GM12878 (cell line): ENCODE measurements around the gene CATSPER1. TPM values are rescaled to one million over a fixed set of nuclear protein-coding genes. Genes with fewer than 3 reads are reported as not detected.

Source experiments
- ATAC-seq: fragments of 200-7000 bp; cut with Tn5 transposase; 3 replicates; pipeline ENCODE4 v1.9.1; 2020; ENCODE audit warnings: mild to moderate bottlenecking, moderate library complexity
- BruUV-seq: library from RNA; stranded (reverse); fragments of 400-500 nt; replicated peaks from 2 replicates; lab custom pipeline; 2021; lab: Mats Ljungman, UMichigan
- CTCF ChIA-PET: fragments of 300-600 bp; sonication (Branson Sonifier 250); formaldehyde crosslinking; extraction: SDS; loops from one replicate; lab custom pipeline; 2021; ENCODE audit warnings: inconsistent platforms; lab: Yijun Ruan, JAX
- POLR2A ChIA-PET: fragments of 350-600 bp; formaldehyde crosslinking; extraction: SDS; loops from one replicate; lab custom pipeline; 2021; ENCODE audit warnings: inconsistent platforms; lab: Charles Lee
- RAD21 ChIA-PET: fragments of 300-600 bp; sonication (Branson Sonifier 250); formaldehyde crosslinking; loops from one replicate; lab custom pipeline; 2023; ENCODE audit warnings: antibody characterized with exemption; ENCODE audit not compliant: unreplicated experiment; lab: Charles Lee
- SMC1A ChIA-PET: fragments of 300-600 bp; sonication (Branson Sonifier 250); formaldehyde crosslinking; loops from one replicate; lab custom pipeline; 2023; ENCODE audit not compliant: unreplicated experiment, uncharacterized antibody; lab: Charles Lee
- DNase-seq: peaks from one replicate; pipeline ENCODE4 v3.0.0-alpha.2; 2011; ENCODE audit warnings: low read depth, low spot score
- FAIRE-seq: peaks from 3 replicates; lab custom pipeline; 2011; peaks lifted over from hg19 to GRCh38; lab: Jason Lieb, UNC
- H2AFZ ChIP-seq: 2 replicates; pipeline ENCODE4 v1.6.0; 2011; ENCODE audit warnings: low read depth, low read length, control low read depth; ENCODE audit not compliant: control insufficient read depth
- H3K27ac ChIP-seq: 2 replicates; pipeline ENCODE4 v1.5.1; 2011; ENCODE audit warnings: control low read depth; ENCODE audit not compliant: control insufficient read depth, insufficient read depth
- H3K27me3 ChIP-seq, 2 experiments: replicated peaks in 1 of 2; 2 replicates each; pipeline versions ENCODE4 v1.6.0 to v1.6.1; 2011; ENCODE audit warnings: low read length in 1 of 2; ENCODE audit not compliant: control insufficient read depth in 2 of 2, insufficient read depth in 2 of 2
- H3K36me3 ChIP-seq, 2 experiments: 2 replicates each; pipeline ENCODE4 v1.5.1; 2011; ENCODE audit warnings: low read length in 1 of 2; ENCODE audit not compliant: control insufficient read depth in 2 of 2, insufficient read depth in 2 of 2
- H3K4me1 ChIP-seq: 2 replicates; pipeline ENCODE4 v1.6.1; 2011; ENCODE audit warnings: mild to moderate bottlenecking, low read length, moderate library complexity, mixed read lengths; ENCODE audit not compliant: control insufficient read depth, insufficient read depth
- H3K4me2 ChIP-seq: 2 replicates; pipeline ENCODE4 v1.6.0; 2011; ENCODE audit warnings: control low read depth; ENCODE audit not compliant: control insufficient read depth, insufficient read depth
- H3K4me3 ChIP-seq: fragments of 200-600 bp; sonication (generic); 2 replicates; pipeline ENCODE4 v1.5.1; 2016
- H3K79me2 ChIP-seq: 2 replicates; pipeline ENCODE4 v1.6.0; 2011; ENCODE audit warnings: low read length; ENCODE audit not compliant: control insufficient read depth, insufficient read depth
- H3K9ac ChIP-seq: 2 replicates; pipeline ENCODE4 v1.8.0; 2011; ENCODE audit warnings: low read length, control low read depth, mixed read lengths; ENCODE audit not compliant: control insufficient read depth, insufficient read depth
- H3K9me3 ChIP-seq: replicated peaks from 3 replicates; pipeline ENCODE4 v1.5.1; 2011; ENCODE audit warnings: mild to moderate bottlenecking, low read length; ENCODE audit not compliant: control insufficient read depth, insufficient read depth
- H4K20me1 ChIP-seq: 2 replicates; pipeline ENCODE4 v1.6.0; 2011; ENCODE audit not compliant: control insufficient read depth, insufficient read depth
- CREB1 ChIP-seq: IDR thresholded peaks from 2 replicates; pipeline ENCODE4 v1.6.1; 2012; ENCODE audit warnings: low read depth, mild to moderate bottlenecking, inconsistent platforms
- FOS ChIP-seq: IDR thresholded peaks from 3 replicates; pipeline ENCODE4 v1.6.1; 2011; ENCODE audit warnings: borderline replicate concordance; ENCODE audit not compliant: insufficient read length; ENCODE audit errors: extremely low read depth
- POLR2A ChIP-seq: IDR thresholded peaks from 2 replicates; pipeline ENCODE4 v1.6.1; 2011; ENCODE audit warnings: low read depth, mild to moderate bottlenecking, low read length
- RCOR1 ChIP-seq: conservative IDR thresholded peaks from 2 replicates; pipeline ENCODE4 v1.6.1; 2012; ENCODE audit warnings: low read depth, low read length, improper control_type of control experiment
- SPI1 ChIP-seq: IDR thresholded peaks from 2 replicates; pipeline ENCODE4 v1.6.1; 2011; ENCODE audit warnings: low read depth, mild to moderate bottlenecking, low read length, moderate library complexity, borderline replicate concordance; ENCODE audit not compliant: insufficient read depth
- TARDBP ChIP-seq: IDR thresholded peaks from 2 replicates; pipeline ENCODE4 v1.6.1; 2016; ENCODE audit warnings: borderline replicate concordance
- ZBED1 ChIP-seq: IDR thresholded peaks from 2 replicates; pipeline ENCODE4 v1.6.1; 2016; ENCODE audit warnings: borderline replicate concordance
- ZNF622 ChIP-seq: fragments of 450-650 bp; IDR thresholded peaks from 2 replicates; pipeline ENCODE4 v1.6.1; 2017; ENCODE audit warnings: mild to moderate bottlenecking, inconsistent platforms
- ZSCAN29 ChIP-seq: fragments of 450-650 bp; IDR thresholded peaks from 2 replicates; pipeline ENCODE4 v1.6.1; 2017; ENCODE audit warnings: mild to moderate bottlenecking, moderate library complexity
- WGBS: methylation state at CpG from one replicate; pipeline ENCODE4 v1.1.6; 2016; ENCODE audit warnings: low lambda C conversion rate; ENCODE audit not compliant: insufficient replicate concordance, insufficient coverage; ENCODE audit errors: missing lambda C conversion rate; 5-methylcytosine and 5-hydroxymethylcytosine counted together
- in situ Hi-C: fragments of 300-500 bp; cut with MboI; formaldehyde crosslinking; loops from 9 replicates; pipeline ENCODE4 v1.14.3; 2018; ENCODE audit warnings: mixed read lengths
- intact Hi-C: fragments of 100-400 bp; cut with micrococcal nuclease; formaldehyde crosslinking; loops from one replicate; pipeline ENCODE4 v1.14.2; 2022; ENCODE audit not compliant: unreplicated experiment
- polyA plus RNA-seq, 11 experiments: library from polyadenylated mRNA; depleted of rRNA in 4 of 11; unstranded in 6 of 11; stranded (reverse) in 5 of 11; fragments of >200 nt; fragmentation: Nextera tagmentation in 4 of 11; fragmentation: Illumina TruSeq in 1 of 11; extraction: Ambion mirVana in 4 of 11; extraction: Trizol in 1 of 11; gene quantifications; 1 replicate in 1 of 11; 2 replicates in 10 of 11; pipeline versions ENCODE4 v1.2.1 to v1.2.3, GENCODE V29; 2011 to 2016; ENCODE audit warnings: inconsistent platforms in 2 of 11, missing spikeins in 2 of 11, low read depth in 1 of 11
- total RNA-seq, 4 experiments: library from RNA; depleted of rRNA in 3 of 4; stranded (reverse); fragments of >200 nt in 3 of 4; fragmentation: Illumina TruSeq in 1 of 4; extraction: Trizol in 1 of 4; gene quantifications; 2 replicates each; pipeline versions ENCODE4 v1.2.1 to v1.2.3, GENCODE V29; 2013 to 2021
- TF ChIP-seq, protein P1 (sequence below): fragments of 450-650 bp; IDR thresholded peaks from 2 replicates; pipeline ENCODE4 v1.6.1; 2014; ENCODE audit warnings: mild to moderate bottlenecking

CATSPER1 gene
- total and polyA plus RNA-seq, 10 of the 15 experiments (the other 5 are each of a cell fraction or from before 2014, with no cell fraction given): 0.02 to 0.05 TPM; not detected in 8

DNA sequence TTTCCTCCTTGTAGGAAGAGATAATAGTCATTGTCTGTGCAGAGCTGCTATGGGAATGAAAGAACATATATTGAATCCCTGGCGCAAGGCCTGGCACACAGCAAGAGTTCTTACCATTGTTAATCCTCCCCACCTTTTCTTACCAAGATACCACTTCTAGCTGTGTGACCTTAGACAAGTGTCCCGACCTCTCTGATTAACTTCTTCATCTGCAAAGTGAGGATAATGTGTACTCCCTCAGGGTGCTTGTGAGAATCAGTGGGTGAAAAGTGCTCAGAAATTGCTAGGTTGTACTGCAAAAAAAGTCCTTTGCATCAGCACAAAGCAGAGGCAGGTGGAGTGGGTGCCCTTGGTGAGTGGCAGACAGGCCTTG is 18.2 kb downstream of the CATSPER1 start:
- SMC1A ChIA-PET: no interaction called here
- CTCF ChIA-PET: interaction anchor here (0.7 to 1.7 kb wide), 2 partner anchors 14 to 37 kb away, joined by 4 to 8 read pairs; no protein-coding TSS in a partner anchor
- Histone ChIP-seq H2AFZ (no peak overlapping the region), H3K27me3 (peaks cover 3 to 7% of the 10 kb centered on the region in 2 experiments; a peak in 3 of 4 replicates), H3K36me3 (peaks cover 2 to 4% of the 10 kb centered on the region in 2 experiments; a peak in 1 of 4 replicates), H3K4me1 (peaks cover 8% of the 10 kb centered on the region), H3K9me3 (no peaks in the 10 kb centered on the region), H3K79me2 (peaks cover 8% of the 10 kb centered on the region), H3K4me2 (no peak overlapping the region), H3K9ac (no peak overlapping the region), H3K27ac (no peak overlapping the region), H3K4me3 (no peak overlapping the region), H4K20me1 (no peaks in the 10 kb centered on the region)
- DNase-seq (no peak), ATAC-seq (no peak), FAIRE-seq (no peak)
- in situ Hi-C loops: no loop called here
- no TSS peak for BruUV-seq
- RAD21 ChIA-PET: no interaction called here
- WGBS: 74% methylated on average over 2 of the region's 2 CpGs
- POLR2A ChIA-PET: no interaction called here
- TF ChIP-seq, protein P1, sequence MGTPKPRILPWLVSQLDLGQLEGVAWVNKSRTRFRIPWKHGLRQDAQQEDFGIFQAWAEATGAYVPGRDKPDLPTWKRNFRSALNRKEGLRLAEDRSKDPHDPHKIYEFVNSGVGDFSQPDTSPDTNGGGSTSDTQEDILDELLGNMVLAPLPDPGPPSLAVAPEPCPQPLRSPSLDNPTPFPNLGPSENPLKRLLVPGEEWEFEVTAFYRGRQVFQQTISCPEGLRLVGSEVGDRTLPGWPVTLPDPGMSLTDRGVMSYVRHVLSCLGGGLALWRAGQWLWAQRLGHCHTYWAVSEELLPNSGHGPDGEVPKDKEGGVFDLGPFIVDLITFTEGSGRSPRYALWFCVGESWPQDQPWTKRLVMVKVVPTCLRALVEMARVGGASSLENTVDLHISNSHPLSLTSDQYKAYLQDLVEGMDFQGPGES: no peak
- TF ChIP-seq SPI1: no peak
- TF ChIP-seq POLR2A: no peak
- no peak for TF ChIP-seq ZSCAN29
- TF ChIP-seq TARDBP: no peak
- TF ChIP-seq ZNF622: no peak
- TF ChIP-seq RCOR1: no peak
- TF ChIP-seq, all 136 proteins: peak for 0
- intact Hi-C loops: no loop called here

DNA sequence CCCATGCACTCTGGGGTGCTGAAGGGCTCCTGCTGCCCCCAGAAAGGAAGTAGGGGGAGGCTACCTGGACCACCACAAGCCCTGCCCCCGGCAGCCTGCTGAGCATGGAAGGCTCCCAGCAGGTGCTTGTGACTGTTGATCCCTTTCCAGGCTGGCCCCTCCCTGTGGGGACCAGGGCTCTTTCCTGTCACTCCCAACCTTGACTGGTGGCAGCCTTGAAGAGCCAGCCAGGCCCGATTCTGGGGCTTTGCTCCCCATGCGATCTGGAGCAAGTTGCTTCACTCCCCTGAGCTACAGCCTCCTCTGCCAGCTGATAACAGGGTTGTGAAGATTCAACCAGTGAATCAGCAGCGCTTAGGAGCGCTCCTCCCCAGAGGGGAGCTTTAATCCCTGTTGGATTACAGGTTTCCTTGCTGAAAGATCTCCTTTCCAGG is 19.1 kb downstream of the CATSPER1 start:
- no peaks in the 10 kb centered on the region for H3K9me3 ChIP-seq
- no peak overlapping the region for H3K4me2 ChIP-seq
- no peaks in the 10 kb centered on the region for H4K20me1 ChIP-seq
- no peak overlapping the region for H2AFZ ChIP-seq
- no peak for FAIRE-seq
- SMC1A ChIA-PET: no interaction called here
- no peak for ATAC-seq
- no TSS peak for BruUV-seq
- H3K9ac ChIP-seq: no peak overlapping the region
- RAD21 ChIA-PET: interaction anchor here (0.6 kb wide), 1 partner anchor 53 kb away, joined by 4 read pairs; no protein-coding TSS in a partner anchor
- intact Hi-C loops: no loop called here
- H3K4me3 ChIP-seq: no peak overlapping the region
- H3K79me2 ChIP-seq: peaks cover 13% of the 10 kb centered on the region
- WGBS: 88% methylated on average over 5 of the region's 5 CpGs
- TF ChIP-seq CREB1: no peak
- no peak for TF ChIP-seq ZBED1
- TF ChIP-seq POLR2A: peak; percentile 45
- TF ChIP-seq FOS: no peak
- DNase-seq: no peak
- CTCF ChIA-PET: interaction anchor here (0.9 kb wide), 1 partner anchor 133 kb away, joined by 3 read pairs; no protein-coding TSS in a partner anchor
- POLR2A ChIA-PET: no interaction called here
- peaks cover 3 to 6% of the 10 kb centered on the region in 2 experiments; a peak in 2 of 4 replicates for H3K27me3 ChIP-seq
- no peak overlapping the region for H3K27ac ChIP-seq
- in situ Hi-C loops: no loop called here
- peaks cover 8% of the 10 kb centered on the region for H3K4me1 ChIP-seq
- peaks cover 2 to 4% of the 10 kb centered on the region in 2 experiments; a peak in 1 of 4 replicates for H3K36me3 ChIP-seq
